PFSK-1 (cell line): Measurements from ENCODE around the gene KASH5.

Source experiments
- FOXP2 ChIP-seq: optimal IDR thresholded peaks from 2 replicates; pipeline ENCODE3; 2011; ENCODE audit warnings: borderline replicate concordance, control low read depth, inconsistent platforms; ENCODE audit not compliant: insufficient read depth; ENCODE audit errors: extremely low read length, extremely low read depth
- POLR2AphosphoS5 ChIP-seq: IDR thresholded peaks from 2 replicates; pipeline ENCODE4 v1.6.1; 2012; ENCODE audit warnings: low read depth, mild to moderate bottlenecking, control low read depth, low read length, moderate library complexity
- SIN3A ChIP-seq: IDR thresholded peaks from 2 replicates; pipeline ENCODE4 v1.6.1; 2012; ENCODE audit warnings: mild to moderate bottlenecking, low read length, moderate library complexity, borderline replicate concordance; ENCODE audit not compliant: insufficient read depth
- TAF1 ChIP-seq: IDR thresholded peaks from 2 replicates; pipeline ENCODE4 v1.6.1; 2012; ENCODE audit warnings: low read length, control low read depth, borderline replicate concordance; ENCODE audit not compliant: insufficient read depth
- TF ChIP-seq, protein P1 (sequence below), 2 experiments: IDR thresholded peaks; 2 replicates each; pipeline versions ENCODE4 v1.6.1 to v1.8.0; 2011 to 2012; ENCODE audit warnings: low read depth in 2 of 2, low read length in 2 of 2, control low read depth in 1 of 2, inconsistent platforms in 1 of 2, mild to moderate bottlenecking in 1 of 2, moderate library complexity in 1 of 2; ENCODE audit not compliant: insufficient read depth in 1 of 2

KASH5 gene

DNA sequence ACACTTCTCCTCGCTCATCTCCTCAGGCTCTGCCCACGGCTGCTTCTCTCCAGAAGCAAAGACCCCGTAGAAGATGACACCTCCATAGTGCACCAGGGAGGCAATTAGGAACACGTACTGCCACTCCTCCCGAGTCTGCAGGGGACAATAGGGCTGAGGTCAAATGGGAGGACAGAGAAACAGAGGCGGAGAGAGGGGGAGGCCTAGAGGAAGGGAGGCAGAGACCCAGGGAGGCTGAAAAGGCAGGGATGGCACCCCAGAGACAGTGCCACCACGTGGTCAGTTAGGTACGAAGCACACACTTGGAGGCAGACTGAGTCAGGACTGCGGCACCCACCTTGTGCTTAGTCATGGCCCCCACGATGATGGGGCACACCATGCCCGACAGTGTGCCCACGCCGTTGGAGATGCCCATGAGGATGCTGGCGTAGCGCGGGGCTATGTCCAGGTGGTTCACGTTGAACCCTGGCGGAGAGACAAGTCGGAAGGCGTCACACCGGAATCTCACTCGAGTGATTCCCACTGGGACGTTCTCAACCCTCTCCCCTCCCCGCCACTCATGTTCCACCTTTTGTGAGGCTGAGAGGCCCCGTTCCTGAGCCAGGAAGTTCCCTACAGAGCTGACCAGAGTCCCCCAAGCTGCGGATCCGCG is 42.8 kb downstream of the KASH5 start:
- TF ChIP-seq POLR2AphosphoS5 (no peak), FOXP2 (no peak), TAF1 (no peak), SIN3A (no peak)
- TF ChIP-seq, protein P1, sequence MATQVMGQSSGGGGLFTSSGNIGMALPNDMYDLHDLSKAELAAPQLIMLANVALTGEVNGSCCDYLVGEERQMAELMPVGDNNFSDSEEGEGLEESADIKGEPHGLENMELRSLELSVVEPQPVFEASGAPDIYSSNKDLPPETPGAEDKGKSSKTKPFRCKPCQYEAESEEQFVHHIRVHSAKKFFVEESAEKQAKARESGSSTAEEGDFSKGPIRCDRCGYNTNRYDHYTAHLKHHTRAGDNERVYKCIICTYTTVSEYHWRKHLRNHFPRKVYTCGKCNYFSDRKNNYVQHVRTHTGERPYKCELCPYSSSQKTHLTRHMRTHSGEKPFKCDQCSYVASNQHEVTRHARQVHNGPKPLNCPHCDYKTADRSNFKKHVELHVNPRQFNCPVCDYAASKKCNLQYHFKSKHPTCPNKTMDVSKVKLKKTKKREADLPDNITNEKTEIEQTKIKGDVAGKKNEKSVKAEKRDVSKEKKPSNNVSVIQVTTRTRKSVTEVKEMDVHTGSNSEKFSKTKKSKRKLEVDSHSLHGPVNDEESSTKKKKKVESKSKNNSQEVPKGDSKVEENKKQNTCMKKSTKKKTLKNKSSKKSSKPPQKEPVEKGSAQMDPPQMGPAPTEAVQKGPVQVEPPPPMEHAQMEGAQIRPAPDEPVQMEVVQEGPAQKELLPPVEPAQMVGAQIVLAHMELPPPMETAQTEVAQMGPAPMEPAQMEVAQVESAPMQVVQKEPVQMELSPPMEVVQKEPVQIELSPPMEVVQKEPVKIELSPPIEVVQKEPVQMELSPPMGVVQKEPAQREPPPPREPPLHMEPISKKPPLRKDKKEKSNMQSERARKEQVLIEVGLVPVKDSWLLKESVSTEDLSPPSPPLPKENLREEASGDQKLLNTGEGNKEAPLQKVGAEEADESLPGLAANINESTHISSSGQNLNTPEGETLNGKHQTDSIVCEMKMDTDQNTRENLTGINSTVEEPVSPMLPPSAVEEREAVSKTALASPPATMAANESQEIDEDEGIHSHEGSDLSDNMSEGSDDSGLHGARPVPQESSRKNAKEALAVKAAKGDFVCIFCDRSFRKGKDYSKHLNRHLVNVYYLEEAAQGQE (IDR thresholded peaks at IDR 0.05; ENCODE audit: insufficient read depth in 1 of 2, low read depth in 2 of 2, low read length in 2 of 2), result no peak

DNA sequence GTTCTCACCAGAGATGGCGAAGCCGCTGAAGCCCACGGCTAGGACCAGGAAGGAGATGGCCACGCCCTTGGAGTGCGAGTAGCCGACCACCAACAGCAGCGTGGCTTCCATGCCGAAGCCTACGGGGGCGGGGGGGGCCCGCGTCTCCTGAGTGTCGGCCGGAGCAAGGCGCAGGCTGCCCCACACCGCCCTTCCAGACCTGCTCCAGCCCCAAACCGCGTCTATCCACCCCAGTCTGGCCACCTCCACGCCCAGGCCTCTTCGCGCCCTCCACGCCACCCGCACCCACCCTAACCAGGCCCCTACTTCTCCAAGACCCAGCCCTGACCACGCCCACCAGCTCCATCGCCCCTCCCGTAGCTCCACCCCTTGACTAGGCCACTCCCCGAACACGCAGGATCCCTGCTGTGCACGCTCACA is 43.3 kb downstream of the KASH5 start:
- TF ChIP-seq SIN3A (no peak), TAF1 (no peak), POLR2AphosphoS5 (no peak), FOXP2 (no peak)
- TF ChIP-seq, protein P1 (IDR thresholded peaks at IDR 0.05; ENCODE audit: insufficient read depth in 1 of 2, low read depth in 2 of 2, low read length in 2 of 2), result no peak

DNA sequence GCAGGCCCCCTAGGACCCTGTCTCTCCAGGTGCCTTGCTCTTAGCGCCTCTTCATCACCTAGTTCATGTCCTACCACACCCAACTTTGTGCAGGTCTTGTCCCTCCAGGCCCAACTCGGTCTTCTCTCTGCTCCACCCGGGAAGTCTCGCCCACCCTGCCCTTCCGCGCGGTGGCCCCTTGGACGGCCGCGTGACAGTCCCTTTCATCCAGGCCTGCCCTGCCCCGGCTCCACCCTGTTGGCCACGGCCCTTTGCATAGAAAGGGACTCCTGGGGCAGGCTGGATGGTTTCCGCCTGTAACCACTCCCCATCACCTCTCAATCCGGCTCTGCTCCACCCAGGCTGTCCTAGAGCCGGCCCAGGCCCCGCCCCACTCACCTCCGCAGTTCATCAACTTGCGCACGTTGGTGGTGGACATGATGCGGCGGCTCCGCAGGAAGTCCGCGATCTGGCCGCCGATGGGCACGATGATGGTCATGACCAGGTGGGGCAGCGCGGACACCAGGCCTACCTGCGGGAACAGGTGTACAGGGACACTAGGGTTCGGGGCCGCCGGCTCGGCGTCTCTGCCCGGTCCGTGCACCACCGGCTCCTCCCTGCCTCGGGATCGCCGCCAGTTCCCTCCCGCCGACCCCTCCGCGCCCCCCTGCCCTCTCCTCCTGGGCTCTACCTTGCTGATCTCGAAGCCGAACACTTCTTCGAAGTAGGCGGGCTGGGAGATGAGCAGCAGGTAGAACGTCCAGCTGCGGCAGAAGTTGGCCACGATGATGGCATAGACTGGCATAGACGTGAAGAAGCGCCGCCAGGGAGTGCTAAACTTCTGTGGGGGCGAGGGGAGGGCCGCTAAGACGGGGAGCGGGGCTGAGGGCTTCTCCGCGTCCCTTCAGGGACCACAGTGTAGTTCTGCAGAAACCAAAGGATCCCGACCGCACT is 44.4 kb downstream of the KASH5 start:
- TF ChIP-seq FOXP2, result no peak
- no peak for TF ChIP-seq TAF1
- TF ChIP-seq POLR2AphosphoS5, result no peak
- TF ChIP-seq SIN3A, result no peak
- TF ChIP-seq, protein P1 (IDR thresholded peaks at IDR 0.05; ENCODE audit: insufficient read depth in 1 of 2, low read depth in 2 of 2, low read length in 2 of 2), result no peak

DNA sequence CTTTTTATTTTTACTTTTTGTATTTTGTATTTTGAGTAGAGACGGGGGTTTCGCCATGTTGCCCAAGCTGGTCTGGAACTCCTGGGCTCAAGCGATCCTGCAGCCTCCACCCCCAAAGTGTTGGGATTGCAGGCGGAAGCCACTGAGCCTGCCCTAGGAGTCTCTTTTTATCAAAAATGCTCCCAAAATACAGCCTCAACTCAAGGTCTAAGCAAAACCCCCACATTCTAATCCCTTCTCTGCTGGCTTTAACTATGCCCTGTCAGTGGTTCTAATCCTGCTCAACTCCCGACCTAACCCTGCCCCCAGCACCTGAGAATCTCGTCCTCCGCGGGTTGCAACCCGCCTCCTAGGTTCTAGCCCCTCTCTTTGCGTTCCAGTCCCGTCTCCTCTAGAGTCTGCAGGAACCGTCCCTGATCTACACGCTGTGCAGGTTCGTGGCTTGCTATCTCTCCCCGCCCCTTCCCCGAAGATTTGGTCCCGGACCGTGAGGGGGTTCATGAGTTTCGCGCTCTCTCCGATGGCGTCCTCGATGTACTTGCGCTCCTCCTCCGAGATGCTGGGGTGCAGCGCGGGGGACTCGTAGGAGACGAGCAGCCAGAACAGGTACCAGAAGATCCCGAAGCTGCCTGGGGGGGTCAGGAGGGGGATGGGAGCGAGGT is 45.3 kb downstream of the KASH5 start:
- TF ChIP-seq, protein P1 (IDR thresholded peaks at IDR 0.05; ENCODE audit: insufficient read depth in 1 of 2, low read depth in 2 of 2, low read length in 2 of 2), result no peak
- TF ChIP-seq SIN3A, result no peak
- no peak for TF ChIP-seq POLR2AphosphoS5
- no peak for TF ChIP-seq TAF1
- TF ChIP-seq FOXP2, result no peak
